Neuron (in vitro differentiated cells): ENCODE results near the gene PIK3R1.
"Not testable (repeated sequence)": the region's sequence is repeated elsewhere in the genome, so short reads cannot be mapped to it uniquely, and the experiment has no call there.

ENCODE experiments used
- H2AFZ ChIP-seq: one replicate; pipeline ENCODE4 v1.6.1; 2013; ENCODE audit warnings: low read depth, mild to moderate bottlenecking, inconsistent platforms, low read length, moderate library complexity
- H3K27me3 ChIP-seq: one replicate; pipeline ENCODE4 v1.6.1; 2013; ENCODE audit warnings: low read length; ENCODE audit not compliant: insufficient read depth
- H3K36me3 ChIP-seq: one replicate; pipeline ENCODE4 v1.6.1; 2013; ENCODE audit warnings: low read length; ENCODE audit not compliant: insufficient read depth
- H3K4me1 ChIP-seq: one replicate; pipeline ENCODE4 v1.6.1; 2013; ENCODE audit warnings: low read length; ENCODE audit not compliant: insufficient read depth
- H3K4me3 ChIP-seq: 2 replicates; pipeline ENCODE4 v1.5.1; 2013; ENCODE audit warnings: mild to moderate bottlenecking, low read length, moderate library complexity
- H3K9me3 ChIP-seq: one replicate; pipeline ENCODE4 v1.6.1; 2013; ENCODE audit warnings: low read length

The PIK3R1 gene

DNA sequence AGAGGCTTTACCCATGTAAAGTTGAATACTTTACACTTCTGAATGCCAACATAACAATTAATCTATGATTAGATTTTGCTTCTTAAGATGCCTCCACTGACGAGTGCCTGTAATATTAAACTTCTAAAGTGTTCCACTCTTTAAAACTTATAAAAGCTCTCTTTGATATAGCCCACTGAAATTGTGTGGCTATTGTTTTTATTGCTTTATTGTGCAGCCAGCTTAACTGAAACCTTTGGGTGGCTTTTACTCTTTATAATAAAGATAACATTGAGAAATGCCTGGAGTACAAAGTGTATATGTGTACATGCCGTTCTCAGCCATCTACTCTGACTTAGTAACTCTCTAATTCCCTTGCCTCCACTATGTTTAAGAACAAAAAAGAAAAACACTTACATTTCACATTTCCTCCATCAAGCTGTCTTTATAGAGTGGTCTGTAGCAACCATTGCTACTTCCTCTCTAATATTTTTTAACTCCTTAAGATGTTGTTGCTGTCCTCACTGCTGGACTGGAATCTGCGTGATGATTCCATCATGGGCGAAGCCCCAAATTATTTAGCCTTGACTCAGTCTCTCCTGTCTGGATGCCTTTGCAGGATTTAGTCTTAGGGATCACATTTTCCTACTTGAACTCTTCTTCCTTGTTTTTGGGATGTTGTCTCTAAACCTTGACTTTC, 9.1 kb downstream of the PIK3R1 start:
- no peak overlapping the region for H3K4me3 ChIP-seq
- H3K36me3 ChIP-seq, result peaks cover 18% of the 10 kb centered on the region
- H3K4me1 ChIP-seq, result no peaks in the 10 kb centered on the region
- H2AFZ ChIP-seq, result no peak overlapping the region
- H3K9me3 ChIP-seq, result peaks cover 5% of the 10 kb centered on the region
- no peaks in the 10 kb centered on the region for H3K27me3 ChIP-seq

DNA sequence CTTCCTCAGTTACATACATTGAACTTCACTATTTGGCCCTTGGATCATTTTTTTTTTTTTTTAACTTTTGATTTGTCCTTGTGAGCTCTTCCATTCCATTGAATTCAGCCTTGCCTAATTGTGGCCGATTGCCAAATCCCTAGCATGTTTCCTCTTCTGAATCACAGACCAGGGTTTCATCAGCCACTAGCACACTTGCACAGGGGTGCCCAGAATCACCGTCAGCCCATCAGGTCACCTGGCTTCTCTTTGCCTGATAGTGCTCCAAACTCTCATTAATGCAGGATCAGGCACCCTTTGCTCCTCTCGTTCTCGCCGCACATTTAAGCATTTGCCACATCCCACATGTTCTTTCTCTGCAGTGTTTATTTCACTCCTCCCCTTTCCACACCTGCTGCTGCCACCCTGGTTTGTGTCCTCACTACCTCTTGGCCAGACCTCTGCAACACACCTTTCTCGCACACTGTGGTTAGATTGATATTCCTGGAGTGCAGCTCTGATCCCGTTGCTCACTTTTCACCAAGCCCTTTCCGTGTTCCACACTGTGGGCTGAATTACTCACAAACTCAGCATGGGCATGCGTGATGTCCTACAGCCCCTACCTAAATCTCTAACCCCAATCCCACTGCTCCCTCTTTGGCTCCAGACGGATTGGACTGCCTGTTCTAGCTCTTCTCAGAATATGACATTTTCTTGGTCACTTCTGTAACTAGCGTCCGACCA, 9.8 kb downstream of the PIK3R1 start:
- no peaks in the 10 kb centered on the region for H3K4me1 ChIP-seq
- H3K9me3 ChIP-seq, result peaks cover 5% of the 10 kb centered on the region
- no peaks in the 10 kb centered on the region for H3K27me3 ChIP-seq
- H3K36me3 ChIP-seq, result peaks cover 18% of the 10 kb centered on the region
- no peak overlapping the region for H3K4me3 ChIP-seq
- no peak overlapping the region for H2AFZ ChIP-seq

DNA sequence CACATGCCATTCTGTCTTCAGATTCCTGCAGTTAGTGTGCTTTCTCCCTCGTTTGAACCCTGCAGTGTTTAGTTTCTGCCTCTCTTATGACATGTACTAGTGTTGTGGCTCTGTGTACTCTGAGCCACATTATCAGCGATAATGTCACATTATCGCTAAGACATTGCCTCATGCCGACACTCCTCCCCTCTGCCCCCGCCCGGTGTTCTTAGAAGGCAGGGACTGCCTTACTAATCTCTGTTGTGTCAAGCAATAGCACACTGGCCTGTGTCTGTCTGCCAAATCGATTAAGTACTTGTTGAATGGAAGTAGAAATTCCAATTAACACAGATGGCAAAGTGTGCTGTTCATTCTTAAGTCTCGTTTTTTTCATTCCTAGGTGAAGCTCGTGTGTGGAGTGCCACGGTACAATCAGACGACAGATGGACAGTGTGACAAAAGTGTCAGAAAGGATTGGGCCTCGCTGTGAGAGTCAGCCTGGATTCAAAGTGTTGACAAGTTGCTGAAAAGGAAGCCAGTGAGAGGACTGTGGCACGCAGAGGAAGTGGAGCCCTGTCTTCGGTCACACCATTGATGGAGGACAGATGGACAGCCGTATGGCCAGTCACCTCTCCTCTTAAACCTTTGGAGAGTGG, 10.5 kb downstream of the PIK3R1 start:
- peaks cover 5% of the 10 kb centered on the region for H3K9me3 ChIP-seq
- no peak overlapping the region for H2AFZ ChIP-seq
- no peaks in the 10 kb centered on the region for H3K27me3 ChIP-seq
- H3K4me1 ChIP-seq, result no peaks in the 10 kb centered on the region
- H3K36me3 ChIP-seq, result peaks cover 18% of the 10 kb centered on the region
- H3K4me3 ChIP-seq, result no peak overlapping the region

DNA sequence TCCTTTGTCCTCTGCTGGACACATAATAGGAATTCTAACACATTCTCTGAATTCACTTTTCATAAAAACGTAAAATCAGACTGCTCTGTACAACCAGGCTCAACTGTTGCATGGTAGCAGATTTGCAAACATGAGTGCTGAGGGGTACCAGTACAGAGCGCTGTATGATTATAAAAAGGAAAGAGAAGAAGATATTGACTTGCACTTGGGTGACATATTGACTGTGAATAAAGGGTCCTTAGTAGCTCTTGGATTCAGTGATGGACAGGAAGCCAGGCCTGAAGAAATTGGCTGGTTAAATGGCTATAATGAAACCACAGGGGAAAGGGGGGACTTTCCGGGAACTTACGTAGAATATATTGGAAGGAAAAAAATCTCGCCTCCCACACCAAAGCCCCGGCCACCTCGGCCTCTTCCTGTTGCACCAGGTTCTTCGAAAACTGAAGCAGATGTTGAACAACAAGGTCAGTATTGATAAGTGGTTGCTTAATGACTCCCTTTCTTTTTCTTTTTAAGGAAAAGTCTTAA, 11.1 kb downstream of the PIK3R1 start:
- Histone ChIP-seq H3K27me3 (no peaks in the 10 kb centered on the region), H3K4me1 (no peaks in the 10 kb centered on the region), H3K9me3 (peaks cover 4% of the 10 kb centered on the region), H3K36me3 (peaks cover 18% of the 10 kb centered on the region), H3K4me3 (no peak overlapping the region), H2AFZ (no peak overlapping the region)

DNA sequence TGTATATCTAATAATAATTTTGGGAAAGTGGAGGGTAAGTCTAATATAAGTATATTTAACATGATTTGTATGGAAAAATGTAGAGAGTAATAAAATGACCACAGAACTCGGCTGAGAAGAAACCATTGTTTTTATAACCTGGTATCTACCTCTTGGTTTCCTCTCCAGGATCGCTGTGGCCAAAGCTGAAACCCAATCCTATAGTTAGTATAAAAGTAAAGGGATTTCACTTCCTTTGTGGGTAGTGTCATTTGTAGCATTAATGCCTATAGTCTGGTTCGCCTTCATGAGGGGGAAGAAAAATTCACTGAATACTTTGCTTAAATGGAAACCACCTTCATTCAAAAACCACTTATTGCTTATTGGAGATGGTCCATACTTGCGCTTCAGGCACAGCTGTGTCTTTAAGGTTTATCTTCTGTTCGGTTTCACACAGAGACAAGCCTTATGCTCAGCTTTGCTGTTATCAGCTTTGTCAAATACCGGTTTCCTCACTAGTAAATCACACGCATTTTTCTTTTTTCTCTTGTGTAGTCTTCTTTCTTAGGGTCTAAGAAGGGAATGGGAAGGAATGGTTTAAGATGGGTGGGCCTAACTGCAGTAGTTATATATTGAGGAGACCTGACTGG, 12.1 kb downstream of the PIK3R1 start:
- Histone ChIP-seq H2AFZ (no peak overlapping the region), H3K4me1 (peaks cover 5% of the 10 kb centered on the region), H3K9me3 (peaks cover 4% of the 10 kb centered on the region), H3K4me3 (no peak overlapping the region), H3K27me3 (no peaks in the 10 kb centered on the region), H3K36me3 (peaks cover 18% of the 10 kb centered on the region)

DNA sequence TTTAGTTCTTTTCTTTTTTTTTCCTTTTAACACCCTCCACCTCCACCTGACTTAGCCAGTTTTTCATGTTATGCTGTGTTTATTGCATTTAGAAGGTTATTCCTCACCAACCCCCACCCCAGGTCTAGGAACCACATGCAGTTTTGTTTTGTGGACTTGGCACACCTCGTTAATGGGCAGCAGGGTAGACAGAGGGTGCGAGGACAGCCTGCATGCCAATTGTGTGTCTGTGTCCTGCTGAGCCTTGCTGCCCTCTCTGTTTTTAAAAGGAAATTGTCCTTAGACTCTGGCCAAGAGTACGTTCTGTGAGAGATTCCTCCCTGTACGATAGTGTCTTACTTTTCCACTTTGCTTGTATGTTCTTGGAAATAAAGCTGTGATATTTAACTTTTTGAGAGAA, 13.9 kb downstream of the PIK3R1 start:
- Histone ChIP-seq H3K4me3 (no peak overlapping the region), H3K4me1 (peaks cover 5% of the 10 kb centered on the region), H3K9me3 (peaks cover 4% of the 10 kb centered on the region), H2AFZ (no peak overlapping the region), H3K36me3 (peaks cover 18% of the 10 kb centered on the region), H3K27me3 (no peaks in the 10 kb centered on the region)

DNA sequence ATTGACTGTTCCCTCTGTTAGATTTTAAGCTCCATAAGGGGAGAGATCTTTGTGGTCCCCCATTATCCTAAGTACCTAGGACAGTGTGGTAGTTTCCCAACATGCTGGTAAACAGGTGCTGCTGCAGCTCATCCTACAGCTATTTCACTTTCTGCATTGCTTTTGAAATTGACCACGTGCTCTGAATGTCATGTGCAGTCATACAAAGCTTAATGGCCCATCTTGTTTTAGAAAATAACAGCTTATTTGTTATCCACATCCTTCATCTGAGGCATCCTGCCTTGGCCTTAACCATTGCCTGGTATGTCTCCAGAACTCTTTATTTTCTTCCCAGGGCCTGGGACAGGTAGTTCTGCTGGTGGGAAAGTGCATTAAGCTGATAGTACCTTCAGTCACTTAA, 14.7 kb downstream of the PIK3R1 start:
- H3K36me3 ChIP-seq, result peaks cover 18% of the 10 kb centered on the region
- no peak overlapping the region for H3K4me3 ChIP-seq
- H2AFZ ChIP-seq, result no peak overlapping the region
- no peaks in the 10 kb centered on the region for H3K27me3 ChIP-seq
- peaks cover 4% of the 10 kb centered on the region for H3K9me3 ChIP-seq
- H3K4me1 ChIP-seq, result peaks cover 5% of the 10 kb centered on the region

DNA sequence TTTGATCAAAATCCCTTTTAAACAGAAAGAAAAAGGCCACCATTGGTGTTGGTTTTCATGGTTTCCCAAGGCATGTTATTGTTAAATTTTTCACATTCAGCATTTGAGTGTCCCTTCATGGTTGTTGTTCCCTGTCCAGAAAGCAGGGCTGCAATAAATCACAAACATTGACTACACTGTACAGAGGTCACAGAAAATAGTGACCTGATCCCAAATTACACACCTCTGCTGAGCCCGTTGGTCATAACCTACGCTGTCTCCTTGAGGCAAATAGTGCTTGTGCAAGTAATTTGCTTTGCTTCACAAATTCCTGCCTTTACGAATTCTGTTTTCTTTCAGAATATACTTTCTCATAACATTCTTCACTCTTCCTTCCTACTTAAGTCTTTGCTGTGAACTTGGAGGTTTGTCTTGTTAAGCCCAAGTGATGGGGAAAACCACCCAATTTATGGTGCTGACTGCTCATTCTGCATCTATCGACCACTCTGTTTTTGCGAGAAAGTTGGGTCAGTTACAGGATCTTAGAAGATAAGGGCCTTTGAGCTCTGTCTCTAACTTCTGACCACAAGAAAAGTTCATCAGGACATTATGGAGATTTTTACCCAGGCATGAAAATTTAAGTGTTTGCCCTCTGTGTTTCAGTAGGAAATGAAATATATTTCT, 16.0 kb downstream of the PIK3R1 start:
- Histone ChIP-seq H2AFZ (no peak overlapping the region), H3K9me3 (no peaks in the 10 kb centered on the region), H3K27me3 (no peaks in the 10 kb centered on the region), H3K4me3 (no peak overlapping the region), H3K4me1 (peaks cover 5% of the 10 kb centered on the region), H3K36me3 (peaks cover 10% of the 10 kb centered on the region)

DNA sequence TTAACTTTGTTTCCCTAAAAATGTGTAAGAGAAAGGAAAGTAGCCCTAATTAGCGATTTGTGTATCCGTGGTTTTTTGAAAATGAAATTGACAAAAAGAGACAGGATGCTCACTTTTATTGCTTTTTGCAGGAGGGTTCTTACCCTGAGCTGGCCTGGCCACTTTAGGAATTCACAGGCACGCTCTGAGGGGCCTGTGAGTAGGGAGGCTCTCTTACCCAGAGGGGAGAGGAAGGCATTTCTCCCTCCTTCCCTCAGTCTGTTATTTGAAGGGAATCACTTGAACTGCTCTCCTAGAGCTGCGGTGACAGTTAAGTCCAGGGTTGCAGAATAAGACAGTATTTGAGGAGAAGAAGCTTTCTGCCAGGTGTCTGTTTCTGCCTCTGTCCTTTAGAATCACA, 16.7 kb downstream of the PIK3R1 start:
- H3K4me3 ChIP-seq, result no peak overlapping the region
- H2AFZ ChIP-seq, result no peak overlapping the region
- H3K36me3 ChIP-seq, result peaks cover 5% of the 10 kb centered on the region
- no peaks in the 10 kb centered on the region for H3K27me3 ChIP-seq
- no peaks in the 10 kb centered on the region for H3K9me3 ChIP-seq
- H3K4me1 ChIP-seq, result peaks cover 5% of the 10 kb centered on the region

DNA sequence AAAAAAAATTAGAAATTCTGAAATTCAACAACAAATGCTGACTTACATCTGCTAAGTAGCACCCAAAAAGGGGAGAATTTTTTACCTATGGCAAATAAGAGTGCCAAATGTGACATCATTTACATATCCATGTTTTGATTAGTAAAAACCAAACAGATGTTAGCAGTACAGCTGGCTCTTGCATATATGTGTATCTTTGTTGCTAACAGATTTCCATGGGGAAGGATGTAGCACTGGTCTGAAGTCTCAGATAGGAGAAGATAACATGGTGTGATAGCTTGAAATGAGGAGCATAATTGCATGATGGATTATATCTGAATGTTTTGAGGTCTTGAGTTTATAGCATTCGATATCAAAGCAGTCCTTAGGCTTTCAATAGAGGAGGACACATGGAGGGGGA, 17.5 kb downstream of the PIK3R1 start:
- no peaks in the 10 kb centered on the region for H3K27me3 ChIP-seq
- H3K9me3 ChIP-seq, result no peaks in the 10 kb centered on the region
- H3K4me3 ChIP-seq, result no peak overlapping the region
- H3K36me3 ChIP-seq, result no peaks in the 10 kb centered on the region
- no peak overlapping the region for H2AFZ ChIP-seq
- H3K4me1 ChIP-seq, result peaks cover 5% of the 10 kb centered on the region

DNA sequence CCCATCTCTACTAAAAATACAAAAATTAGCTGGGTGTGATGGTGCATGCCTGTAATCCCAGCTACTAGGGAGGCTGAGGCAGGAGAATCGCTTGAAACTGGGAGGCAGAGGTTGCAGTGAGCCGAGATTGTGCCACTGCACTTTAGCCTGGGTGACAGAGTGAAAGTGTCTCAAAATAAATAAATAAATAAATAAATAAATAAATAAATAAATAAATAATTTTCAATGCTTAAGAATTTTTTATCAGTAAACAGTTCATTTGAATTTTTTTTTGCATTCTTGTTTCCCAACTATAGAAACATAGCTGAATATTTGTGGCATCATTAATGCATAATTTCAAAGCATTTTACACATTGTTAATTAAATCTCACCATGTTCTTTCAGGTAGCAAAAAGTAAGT, 19.7 kb downstream of the PIK3R1 start:
- H3K4me1 ChIP-seq, result peaks cover 12% of the 10 kb centered on the region

DNA sequence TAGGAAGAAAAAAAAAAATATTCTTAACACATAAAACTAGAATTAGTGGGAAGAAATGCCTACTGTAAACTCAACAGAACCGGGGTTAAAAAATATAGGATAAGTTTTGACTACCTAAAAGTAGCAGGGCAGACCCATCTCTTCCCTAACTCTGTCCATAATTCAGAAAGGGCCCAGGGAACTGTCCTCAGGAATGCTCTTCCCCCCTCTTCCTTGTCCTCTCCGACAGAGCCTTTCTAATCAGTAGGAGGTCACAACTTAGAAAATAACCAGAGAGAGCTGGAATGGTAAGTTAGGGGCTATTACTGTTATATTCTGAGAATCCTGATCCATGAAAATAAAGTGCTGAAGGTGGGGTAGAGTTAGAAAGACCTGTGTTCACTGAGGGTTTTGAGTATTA, 22.2 kb downstream of the PIK3R1 start:
- Histone ChIP-seq H3K4me1 (peaks cover 9% of the 10 kb centered on the region), H3K27me3 (no peaks in the 10 kb centered on the region), H3K36me3 (no peaks in the 10 kb centered on the region), H3K4me3 (no peak overlapping the region), H3K9me3 (no peaks in the 10 kb centered on the region), H2AFZ (no peak overlapping the region)

More for the DNA sequence above, 19.7 kb downstream of the PIK3R1 start:
- H2AFZ ChIP-seq, H3K4me3 ChIP-seq, H3K9me3 ChIP-seq, H3K36me3 ChIP-seq, H3K27me3 ChIP-seq: not testable (repeated sequence)
